LNCaP clone FGC (cell line): ENCODE measurements around the gene TMEM53.

Experiments used
- DNase-seq: peaks from one replicate; pipeline ENCODE4 v3.0.0-alpha.2; 2011; ENCODE audit warnings: low read depth
- H3K4me3 ChIP-seq: 2 replicates; pipeline ENCODE4 v1.5.1; 2011; ENCODE audit warnings: mild to moderate bottlenecking, low read depth, low read length, control low read depth
- TF ChIP-seq, protein P1 (sequence below): IDR thresholded peaks from 2 replicates; pipeline ENCODE4 v1.5.1; 2012; ENCODE audit warnings: mild to moderate bottlenecking; ENCODE audit not compliant: control insufficient read depth, insufficient read depth; ENCODE audit errors: extremely low read depth

Gene TMEM53

DNA sequence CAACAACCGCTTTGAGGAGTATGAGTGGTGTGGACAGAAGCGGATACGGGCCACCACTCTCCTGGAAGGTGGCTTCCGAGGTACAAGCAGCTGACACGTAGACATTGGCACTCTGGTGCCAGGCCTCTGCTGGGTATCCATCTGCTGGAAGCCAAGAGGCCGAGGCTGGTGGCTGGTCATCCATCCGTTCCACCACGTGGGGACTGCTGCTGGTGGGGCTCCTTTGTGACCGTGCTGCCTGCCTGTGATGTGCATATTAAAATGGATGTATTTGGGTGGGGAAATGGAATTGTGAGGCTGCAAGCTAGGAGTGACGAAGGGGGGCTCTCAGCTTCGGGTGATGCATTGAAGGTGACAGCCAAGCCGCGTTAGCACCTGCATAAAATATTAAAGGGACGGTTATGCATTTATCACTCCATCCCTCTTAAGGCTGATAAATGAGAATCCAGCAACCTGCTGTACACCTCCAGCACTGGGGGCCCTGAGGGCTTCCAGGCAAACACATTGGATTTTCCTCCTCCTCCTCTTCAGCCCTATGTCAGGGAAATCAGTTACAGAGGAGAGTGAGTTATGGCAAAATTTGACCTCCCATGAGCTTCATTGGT is 38.1 kb downstream of the TMEM53 start:
- H3K4me3 ChIP-seq = no peak overlapping the region
- DNase-seq = no peak
- TF ChIP-seq, protein P1, sequence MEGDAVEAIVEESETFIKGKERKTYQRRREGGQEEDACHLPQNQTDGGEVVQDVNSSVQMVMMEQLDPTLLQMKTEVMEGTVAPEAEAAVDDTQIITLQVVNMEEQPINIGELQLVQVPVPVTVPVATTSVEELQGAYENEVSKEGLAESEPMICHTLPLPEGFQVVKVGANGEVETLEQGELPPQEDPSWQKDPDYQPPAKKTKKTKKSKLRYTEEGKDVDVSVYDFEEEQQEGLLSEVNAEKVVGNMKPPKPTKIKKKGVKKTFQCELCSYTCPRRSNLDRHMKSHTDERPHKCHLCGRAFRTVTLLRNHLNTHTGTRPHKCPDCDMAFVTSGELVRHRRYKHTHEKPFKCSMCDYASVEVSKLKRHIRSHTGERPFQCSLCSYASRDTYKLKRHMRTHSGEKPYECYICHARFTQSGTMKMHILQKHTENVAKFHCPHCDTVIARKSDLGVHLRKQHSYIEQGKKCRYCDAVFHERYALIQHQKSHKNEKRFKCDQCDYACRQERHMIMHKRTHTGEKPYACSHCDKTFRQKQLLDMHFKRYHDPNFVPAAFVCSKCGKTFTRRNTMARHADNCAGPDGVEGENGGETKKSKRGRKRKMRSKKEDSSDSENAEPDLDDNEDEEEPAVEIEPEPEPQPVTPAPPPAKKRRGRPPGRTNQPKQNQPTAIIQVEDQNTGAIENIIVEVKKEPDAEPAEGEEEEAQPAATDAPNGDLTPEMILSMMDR = no peak

DNA sequence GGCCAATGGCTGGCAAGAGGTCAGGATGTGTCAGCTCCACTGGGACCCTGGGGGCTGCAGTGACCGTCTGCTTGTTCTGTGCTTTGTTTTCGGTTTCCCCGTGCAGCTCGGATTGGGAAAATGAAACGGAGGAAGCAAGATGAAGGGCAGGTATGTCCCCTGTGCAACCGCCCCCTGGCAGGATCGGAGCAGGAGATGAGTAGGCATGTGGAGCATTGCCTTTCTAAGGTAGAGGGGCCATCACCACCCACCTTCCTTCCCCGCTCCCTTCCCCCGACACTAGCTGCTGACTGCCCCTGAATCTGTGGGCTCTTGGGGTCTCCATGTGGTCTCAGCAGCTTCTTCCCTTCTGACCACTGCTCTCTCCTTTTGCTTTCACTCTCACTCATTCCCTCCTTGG is 38.8 kb downstream of the TMEM53 start:
- TF ChIP-seq, protein P1 = no peak
- DNase-seq = no peak
- no peak overlapping the region for H3K4me3 ChIP-seq

DNA sequence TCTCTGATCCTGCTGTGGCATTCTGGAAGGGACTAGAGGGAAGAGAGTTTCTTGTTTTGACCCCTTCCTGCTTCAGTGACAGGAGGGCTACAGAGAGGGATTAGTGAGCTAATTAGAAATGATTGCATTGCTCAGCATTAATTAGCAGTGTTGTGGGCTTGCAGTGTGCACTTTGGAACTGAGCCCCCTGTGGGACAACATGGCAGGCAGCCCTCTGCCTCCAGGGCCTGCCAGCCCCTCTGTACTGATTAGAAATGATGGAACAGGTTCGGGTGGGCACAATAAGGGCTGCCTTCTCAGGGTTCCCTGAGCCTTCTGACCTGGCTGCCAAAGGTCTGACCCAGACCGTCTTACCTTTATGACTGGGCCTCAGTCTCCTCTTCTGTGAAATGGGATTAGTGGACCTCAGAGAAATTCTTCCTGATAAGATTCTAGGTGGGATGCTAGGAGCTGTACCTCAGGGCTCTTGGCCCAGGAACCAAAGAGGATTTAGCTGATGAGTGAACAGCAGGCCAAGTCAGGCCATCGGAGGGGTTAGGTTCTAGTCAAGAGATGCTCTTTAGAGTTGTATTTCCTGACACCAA is 39.6 kb downstream of the TMEM53 start:
- no peak overlapping the region for H3K4me3 ChIP-seq
- no peak for DNase-seq
- TF ChIP-seq, protein P1 = no peak

DNA sequence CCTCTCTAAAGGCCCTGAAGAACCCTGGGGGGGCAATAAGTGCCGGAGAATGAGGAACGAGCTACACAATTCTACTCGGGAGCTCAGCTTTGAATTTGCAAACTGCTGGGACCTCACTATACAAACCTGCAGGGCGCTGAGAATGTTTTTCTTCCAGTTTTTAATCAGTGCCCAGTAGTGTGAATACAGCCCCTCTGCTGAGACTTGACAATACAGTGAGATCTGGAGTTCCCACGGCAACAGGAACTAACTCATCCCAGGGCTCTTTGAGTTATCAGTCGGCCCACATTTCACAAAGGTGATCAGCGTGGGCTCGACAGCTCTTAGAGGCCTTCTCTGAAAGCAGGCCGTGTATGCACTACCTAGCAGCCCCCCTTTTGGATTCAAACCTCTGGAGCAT is 41.7 kb downstream of the TMEM53 start:
- peak overlapping the region; percentile 77 for H3K4me3 ChIP-seq
- no peak for DNase-seq
- TF ChIP-seq, protein P1 = no peak

DNA sequence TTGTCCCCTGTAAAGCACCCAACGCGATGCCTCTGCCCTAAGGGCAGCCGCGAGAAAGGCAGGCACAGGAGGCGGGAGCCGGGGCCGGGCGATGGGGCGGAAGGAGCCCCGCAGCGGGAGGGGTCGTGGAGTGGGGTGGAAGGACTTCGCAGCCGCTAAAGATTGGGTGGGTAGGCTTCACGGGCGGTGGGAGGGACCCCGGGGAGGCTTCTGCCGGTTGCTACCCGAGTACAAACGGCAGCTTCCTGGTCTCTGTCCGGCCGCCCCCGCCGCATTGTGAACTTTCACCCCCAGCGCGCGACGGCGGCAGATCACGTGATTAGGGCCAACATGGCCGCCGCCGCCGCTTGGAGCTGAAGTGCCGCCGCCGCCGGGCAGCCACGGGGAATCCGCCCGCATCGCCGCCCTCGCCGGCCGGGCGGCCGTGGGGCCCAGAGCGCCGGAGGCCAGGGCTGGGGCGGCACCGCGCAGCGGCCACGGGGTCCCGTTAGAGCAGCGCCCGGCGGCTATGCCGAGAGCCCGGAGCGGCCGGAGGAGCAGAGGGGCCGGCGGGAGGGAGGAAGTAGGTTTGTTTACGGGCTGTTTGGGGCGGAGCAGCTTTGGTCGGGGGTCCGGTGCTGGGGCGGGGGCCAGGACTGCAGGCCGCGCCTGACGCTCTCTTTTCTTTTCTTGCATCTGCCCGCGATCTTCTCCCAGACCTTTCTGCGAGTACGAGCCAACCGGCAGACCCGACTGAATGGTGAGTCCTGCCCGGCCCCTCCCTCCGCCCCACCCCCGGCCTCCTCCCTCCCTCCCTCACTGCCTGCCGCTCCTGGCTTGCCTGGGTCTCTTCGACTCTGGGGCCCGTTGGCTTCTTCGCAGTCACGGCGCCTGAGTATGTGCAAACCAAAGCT is 42.4 kb downstream of the TMEM53 start:
- TF ChIP-seq, protein P1 = no peak
- peak overlapping the region; percentile 77 for H3K4me3 ChIP-seq
- peak; percentile 58 for DNase-seq

DNA sequence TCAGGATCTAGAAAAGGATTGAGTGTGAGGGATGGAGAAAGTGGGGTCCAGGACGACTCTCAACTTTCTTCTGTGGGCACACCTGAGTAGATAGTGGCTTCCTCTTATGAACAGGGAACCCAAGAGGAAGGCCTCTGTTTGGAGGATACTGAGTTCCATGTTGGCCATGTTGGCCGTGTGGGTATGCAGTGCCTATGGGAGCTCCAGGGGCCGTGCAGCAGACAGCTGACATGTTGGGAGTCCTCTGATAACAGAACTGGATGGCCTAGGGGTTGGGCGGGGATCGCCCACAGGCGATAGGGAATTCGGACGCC is 43.0 kb downstream of the TMEM53 start:
- TF ChIP-seq, protein P1 = no peak
- H3K4me3 ChIP-seq = peak overlapping the region; percentile 77
- no peak for DNase-seq
